Stimulated activated CD4-positive, alpha-beta T cell treated with anti-CD3 and anti-CD28 coated beads, TNF-alpha, amount 100 ng/mL, for 48 hours (primary cell): ENCODE data around the gene C16orf96.

ENCODE experiments used
- DNase-seq, 3 donors: peaks; one replicate each; pipeline ENCODE4 v3.0.0-alpha.2; 2020; ENCODE audit warnings: low read depth in 3 of 3

The C16orf96 gene

DNA sequence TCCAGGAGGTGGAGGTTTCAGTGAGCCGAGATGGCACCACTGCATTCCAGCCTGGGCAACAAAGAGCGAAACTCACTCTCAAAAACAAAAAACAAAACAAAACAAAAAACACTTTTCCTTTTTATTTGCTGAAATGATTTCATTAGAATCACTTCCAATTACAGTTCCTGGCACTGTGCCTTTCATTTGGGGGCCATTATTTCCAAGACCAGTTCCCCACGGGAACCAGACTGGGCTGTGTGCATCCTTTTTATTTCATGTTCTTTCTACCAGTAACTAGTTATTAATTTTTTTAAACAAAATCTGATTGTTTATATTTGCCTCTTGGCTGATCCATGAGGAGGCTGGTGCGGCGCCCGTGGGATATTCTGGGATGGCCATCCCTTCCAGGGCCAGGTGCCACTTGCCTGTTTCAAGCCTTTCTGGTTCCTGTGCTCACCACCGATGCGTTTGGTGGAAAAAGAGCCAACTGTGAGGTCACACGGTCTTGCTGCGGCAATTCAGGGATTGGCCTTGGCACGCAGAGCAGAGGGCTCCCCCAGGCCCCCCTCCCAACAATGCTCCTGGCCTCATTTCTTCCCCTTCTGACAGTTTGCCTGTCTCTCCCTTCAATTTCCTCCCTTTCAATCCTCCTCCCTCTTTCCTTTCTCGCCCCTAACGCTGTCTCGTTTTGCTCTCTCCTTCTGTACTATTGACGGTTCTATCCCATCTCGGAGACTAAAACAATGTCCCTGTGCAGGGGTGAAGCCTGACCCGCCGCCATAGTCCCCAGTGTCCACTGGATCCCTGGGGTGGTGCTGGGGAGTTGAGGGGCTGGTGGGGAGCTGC is 45.1 kb downstream of the C16orf96 start:
- no peak for DNase-seq

GRCh38 chr16:4601864-4602186 is 45.7 kb downstream of the C16orf96 start:
- no peak for DNase-seq

- DNase-seq = no peak
Measured at GRCh38 chr16:4602331-4602730, 46.2 kb downstream of the C16orf96 start.

DNA sequence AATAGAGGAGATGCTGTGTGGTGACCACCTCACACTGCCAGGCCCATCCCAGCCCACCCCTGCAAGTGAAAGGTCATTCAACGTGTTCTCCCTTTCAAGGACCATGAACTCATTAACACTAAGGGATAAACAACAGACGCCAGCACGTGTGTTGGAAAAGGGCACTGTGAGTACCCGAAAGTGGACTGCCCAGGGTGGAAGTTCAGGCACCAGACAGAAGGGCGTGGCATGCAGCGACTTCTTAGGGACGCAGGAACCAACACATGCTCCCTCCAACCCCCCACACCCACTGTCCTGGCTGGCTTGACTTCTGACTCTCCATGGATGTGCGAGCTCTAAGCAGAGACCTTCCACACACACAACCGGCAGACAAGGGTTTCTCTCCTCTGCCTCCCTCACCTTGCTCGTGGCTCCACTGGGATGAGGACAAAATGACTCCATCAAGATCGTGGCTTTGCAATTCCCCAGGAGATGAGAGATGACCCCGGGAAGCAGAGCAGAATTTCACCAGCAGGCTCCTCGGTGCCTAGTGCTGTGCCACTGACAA is 47.6 kb downstream of the C16orf96 start:
- no peak for DNase-seq

GRCh38 chr16:4604401-4604800 is 48.3 kb downstream of the C16orf96 start:
- DNase-seq = no peak

- no peak for DNase-seq
Measured at GRCh38 chr16:4606354-4606753, 50.2 kb downstream of the C16orf96 start.

DNA sequence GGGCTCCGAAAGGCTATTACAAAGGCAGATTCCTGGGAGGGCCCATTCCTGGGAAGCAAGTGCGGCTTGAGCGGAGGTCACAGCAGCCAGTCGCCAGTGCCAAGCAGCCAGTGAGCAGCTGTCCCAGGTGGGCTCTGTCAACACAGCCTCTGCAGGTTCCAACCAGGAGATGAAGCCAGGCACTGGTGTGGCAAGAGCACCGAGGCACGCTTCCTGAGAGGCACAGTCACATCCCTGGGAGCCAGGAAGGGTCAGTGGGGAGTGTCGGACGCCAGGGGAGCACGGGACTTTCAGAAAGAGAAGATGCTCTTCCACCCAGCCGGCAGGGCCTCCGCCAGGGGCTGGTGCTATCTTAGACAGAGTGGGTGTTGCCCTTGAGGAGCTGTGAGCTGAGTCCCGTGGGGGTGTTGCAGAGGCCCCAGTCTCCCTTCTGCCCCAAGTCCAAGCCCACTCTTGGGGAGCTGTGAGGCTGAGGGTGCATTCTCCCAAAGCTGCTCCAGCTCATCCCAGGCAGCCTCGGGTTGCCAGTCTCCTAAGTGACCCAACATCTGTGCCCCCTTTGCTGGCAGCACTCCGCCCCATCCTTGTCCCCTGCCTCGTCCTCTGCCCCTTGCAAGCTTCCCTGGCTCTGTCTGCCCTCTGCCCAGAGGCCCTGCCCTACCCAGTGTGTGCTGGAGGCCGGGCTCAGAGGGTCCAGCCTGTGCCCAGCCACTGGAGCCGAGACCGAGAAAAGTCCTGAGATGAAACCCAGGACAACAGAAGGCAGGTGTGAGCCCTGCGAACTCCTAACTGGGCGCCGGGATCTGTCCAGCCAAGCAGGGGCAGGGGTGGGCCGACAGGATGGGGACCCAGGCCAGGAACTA is 51.9 kb downstream of the C16orf96 start:
- DNase-seq = no peak

DNA sequence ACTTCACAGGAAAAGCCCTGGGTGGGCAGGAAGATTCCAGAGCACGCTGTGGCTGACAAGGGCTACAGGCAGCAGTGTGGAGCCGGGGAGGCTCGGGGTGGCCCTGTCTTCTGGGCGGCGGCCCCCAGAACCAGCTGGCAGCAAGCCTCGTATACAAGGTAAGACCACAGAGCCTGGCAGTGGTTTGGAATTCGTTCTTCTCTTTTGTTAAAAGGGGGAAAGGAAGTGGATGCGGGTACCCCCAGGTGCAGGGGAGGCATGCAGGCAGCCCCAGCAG is 52.5 kb downstream of the C16orf96 start:
- DNase-seq = no peak

- DNase-seq = no peak
Measured at GRCh38 chr16:4609200-4610010, 53.3 kb downstream of the C16orf96 start.

DNA sequence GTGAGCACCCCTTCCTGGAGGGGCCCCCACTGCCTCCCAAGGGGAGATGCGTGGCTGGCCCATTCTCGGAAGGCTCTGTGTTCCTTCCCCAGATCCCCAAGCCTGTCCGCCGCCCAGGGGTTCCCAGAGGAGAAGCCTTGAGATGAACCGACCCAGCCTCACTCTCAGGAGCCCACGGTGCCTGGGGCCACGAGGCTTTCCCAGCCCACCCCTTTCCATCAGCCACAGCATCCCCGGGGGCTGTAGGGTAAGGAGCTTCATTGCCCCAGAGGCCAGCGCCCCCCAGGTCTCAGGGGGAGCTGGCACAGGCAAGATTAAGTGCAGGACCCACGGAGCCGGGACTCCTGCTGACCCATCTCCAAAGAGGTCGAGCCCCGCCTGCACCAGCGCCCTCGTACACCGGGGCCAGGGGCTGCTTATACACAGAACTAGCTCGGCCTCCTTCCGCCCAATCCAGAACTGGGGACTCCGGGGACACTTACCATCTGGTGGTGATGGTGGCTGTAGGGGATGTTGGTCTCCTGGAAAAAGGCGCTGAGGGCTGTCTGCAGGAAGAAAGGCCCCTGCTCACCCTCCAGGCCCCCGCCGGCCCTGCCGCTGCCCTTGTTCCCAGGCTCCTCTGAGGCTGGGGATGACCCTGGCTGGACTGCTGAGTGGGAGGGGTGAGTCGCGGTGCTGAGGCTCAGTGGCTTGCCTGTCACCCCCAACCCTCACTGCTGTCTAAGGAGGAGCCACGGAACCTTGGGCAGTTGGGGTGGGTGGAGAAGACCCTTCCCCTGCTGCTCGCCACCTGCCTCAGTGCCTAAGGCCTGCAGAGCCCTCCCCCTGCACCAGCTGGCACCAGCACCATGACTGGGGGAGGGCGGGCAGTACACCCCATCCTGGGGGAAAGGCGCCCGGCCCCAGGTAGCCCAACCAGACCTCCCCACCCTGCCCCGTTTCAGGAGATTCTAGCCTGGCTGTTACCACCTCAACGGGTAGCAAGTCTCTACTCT is 54.2 kb downstream of the C16orf96 start:
- no peak for DNase-seq

DNA sequence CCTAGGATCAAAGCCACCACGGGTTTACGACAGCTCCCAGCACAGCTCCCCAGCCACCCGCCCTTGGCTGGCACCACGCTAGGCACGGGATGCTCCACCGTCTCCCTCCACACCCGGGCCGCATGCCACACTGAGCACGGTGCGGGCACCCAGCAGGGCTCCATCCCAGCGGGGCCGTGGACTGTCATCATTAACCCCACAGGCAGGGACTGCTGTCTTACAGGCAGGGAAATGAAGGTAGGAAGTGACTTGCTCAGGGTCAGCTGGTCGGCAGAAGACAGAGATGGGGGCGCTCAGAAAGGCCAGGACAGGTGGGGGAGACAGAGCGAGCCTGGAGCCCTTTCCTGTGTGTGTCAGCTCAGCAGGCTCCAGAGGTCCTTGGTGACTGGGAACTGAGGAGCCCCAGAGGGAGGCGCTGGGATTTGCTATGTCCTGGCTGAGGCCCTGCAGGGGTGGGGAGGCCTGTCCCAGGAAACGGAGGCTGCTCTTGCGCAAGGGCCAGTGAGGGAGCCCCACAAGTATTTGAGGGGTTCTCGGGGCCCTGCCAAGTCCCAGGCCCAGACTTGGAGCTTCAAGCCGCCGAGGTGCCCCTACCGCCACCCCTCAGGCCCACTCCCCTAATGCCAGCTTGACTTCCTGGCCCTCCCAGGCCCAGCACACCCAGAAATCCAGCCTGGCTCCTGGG is 55.3 kb downstream of the C16orf96 start:
- DNase-seq = no peak

DNA sequence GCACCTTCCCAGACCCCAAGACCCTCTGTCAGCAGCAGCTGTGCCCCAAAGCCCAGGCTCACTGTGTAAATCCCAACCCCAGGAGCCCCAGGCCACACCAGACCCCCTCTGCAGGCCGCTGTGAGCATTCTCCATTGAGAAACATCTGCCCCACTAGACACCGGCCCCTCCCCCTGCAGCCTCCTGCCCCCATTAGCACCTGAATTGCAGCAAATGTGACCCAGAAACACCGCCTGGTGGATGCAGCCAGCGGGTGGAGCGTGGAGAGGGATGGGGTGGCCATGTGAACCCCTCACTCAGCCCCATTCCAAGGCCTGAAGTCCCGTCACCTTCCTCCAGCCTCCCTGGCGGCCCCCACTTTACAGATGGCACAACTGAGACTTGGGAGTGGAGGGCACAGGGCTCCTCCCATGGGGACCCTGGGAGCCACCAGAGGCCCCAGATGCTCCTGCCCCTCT is 56.4 kb downstream of the C16orf96 start:
- no peak for DNase-seq

DNA sequence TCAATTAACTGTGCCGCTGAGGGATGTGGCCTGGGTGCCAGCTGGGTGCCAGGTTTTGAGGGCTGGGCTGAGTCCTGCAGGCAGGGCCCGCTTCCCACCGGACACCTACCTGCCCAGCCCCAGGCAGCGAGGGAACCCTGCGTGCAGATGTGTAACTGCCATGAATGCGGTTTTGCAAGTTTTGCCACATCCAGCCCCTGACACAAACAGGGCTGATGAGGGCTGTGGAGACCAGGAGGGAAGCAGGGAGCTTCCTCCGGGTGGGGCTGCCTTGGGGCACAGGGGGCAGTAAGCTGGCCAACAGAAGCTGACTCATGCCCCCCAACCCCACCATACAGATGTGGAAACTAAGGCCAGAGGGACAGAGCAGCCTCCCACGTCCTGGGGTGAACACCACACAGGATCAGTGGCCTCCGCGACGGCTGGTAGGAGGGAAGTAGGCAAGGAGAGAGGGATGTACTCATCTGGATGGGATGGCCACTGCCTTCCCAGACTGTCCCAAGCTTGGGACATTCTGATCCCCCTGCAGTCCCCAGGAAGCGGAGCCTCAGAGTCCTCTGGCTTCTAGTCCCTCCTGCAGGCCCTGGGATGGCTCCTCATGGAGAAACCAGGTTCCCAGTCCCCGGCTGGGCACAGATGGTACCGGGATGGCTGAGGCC is 57.0 kb downstream of the C16orf96 start:
- DNase-seq = no peak

- DNase-seq = peak in 2 of 3 donors; percentile 26
Measured at GRCh38 chr16:4613636-4614570, 57.8 kb downstream of the C16orf96 start.

DNA sequence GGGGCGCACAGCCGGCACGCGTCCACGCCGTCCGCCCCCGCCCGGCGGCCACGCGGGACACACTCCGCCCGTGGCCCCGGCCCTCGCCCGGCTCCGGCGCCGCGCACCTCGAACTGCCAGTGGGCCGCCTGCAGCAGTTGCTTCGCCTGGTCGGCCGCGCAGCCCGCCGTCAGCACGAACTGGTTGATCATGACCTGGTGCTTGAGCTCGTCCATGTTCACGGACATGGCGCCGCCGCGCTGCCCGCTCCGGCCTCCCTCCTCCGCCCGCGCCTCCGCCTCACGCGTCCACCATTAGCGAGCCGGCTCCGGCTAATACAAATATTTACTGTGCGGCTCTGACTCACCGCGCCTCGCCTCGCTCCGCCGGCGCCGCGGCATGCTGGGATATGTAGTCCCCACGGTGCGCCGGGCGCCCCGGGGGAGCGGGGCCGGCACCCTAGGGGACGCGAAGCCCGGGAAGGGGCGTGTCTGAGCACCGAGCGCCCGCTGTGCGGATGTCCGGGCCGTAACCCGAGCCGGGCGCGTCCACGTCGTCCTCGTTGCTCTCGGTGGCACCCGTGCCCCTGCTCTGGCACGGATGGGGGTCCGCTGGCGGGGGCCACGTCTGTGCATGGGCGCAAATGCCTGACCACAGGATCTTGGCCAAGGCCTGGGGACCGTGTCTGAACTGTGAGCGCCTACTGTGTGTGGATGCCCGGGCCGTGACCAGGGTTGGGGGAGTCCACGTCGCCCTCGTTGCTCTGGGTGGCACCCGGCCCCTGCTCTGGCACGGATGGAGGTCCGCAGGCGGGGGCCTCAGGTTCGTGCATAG is 58.6 kb downstream of the C16orf96 start, which contains the start of gene UBALD1:
Gene UBALD1, minus strand, starts transcription at position 318 of the 813 bp plus-strand sequence. Its CDS starts 91 bp downstream, at position 227.
- DNase-seq = peak; percentile 65 to 78 (median 67)

DNA sequence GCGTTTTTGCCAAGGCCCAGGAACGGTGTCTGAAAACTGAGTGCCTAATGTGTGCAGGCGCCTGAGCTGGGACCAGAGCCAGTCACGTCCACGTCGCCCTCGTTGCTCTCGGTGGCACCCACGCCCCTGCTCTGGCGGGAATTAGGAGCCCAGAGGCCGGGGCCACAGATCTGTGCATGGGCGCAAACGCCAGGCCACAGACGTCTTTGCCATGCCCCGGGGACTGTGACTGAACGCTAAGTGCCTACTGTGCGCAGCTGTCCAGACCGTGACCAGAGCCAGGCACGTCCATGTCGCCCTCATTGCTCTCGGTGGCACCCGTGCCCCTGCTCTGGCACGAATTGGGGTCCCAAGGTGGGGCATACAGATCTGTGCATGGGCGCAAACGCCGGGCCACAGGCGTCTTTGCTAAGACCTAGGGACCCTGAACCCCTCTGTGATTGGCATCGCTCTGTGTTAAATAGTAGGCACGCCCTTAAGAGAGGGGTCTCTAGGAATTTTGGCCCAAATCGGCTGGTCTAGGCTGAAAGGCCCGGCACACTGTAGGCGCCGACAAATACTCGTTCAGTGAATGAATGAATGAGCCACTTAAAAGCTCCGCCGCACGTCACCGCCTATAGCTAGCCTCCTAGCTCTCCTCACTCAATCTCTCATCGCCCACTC is 59.4 kb downstream of the C16orf96 start:
- no peak for DNase-seq
